Measurements from ENCODE around the gene CSPG5.

DNA sequence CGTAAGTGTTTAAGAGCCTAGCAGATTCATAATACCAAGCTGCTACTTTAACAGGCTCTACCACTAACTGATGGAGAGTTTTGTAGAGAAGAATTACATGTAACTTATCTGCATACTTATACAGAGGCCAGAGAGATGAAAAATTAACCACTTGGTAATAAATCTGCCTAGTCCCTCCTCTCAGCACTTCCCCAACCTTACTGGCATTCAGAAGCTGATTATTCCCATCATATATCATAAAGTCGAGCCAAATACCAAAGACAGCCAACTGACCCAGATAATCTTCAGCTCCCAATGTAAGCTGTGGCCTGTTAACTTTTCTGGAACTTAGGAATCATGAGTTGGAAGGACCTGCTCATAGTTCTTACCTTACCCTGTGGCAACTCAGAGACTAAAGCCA is 25.5 kb upstream of the CSPG5 start:
- TF ChIP-seq, protein P1, sequence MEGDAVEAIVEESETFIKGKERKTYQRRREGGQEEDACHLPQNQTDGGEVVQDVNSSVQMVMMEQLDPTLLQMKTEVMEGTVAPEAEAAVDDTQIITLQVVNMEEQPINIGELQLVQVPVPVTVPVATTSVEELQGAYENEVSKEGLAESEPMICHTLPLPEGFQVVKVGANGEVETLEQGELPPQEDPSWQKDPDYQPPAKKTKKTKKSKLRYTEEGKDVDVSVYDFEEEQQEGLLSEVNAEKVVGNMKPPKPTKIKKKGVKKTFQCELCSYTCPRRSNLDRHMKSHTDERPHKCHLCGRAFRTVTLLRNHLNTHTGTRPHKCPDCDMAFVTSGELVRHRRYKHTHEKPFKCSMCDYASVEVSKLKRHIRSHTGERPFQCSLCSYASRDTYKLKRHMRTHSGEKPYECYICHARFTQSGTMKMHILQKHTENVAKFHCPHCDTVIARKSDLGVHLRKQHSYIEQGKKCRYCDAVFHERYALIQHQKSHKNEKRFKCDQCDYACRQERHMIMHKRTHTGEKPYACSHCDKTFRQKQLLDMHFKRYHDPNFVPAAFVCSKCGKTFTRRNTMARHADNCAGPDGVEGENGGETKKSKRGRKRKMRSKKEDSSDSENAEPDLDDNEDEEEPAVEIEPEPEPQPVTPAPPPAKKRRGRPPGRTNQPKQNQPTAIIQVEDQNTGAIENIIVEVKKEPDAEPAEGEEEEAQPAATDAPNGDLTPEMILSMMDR (conservative IDR thresholded peaks at IDR 0.05; ENCODE audit: low read depth, low read length): no peak
- TF ChIP-seq EZH2phosphoT487 (IDR thresholded peaks at IDR 0.05; ENCODE audit: borderline replicate concordance, low read length) (no peak), EZH2 (IDR thresholded peaks at IDR 0.05; ENCODE audit: low read length, unreplicated experiment) (no peak)

Data from PC-3 (cell line).